ENCODE measurements around the gene SCYGR8. TPM values are rescaled to one million over a fixed set of nuclear protein-coding genes. Genes with fewer than 3 reads are reported as not detected.

The SCYGR8 gene
- total RNA-seq, 1 experiment from 2014 or later = not detected

GRCh38 chr2:227701556-227701955 is 44.1 kb upstream of the SCYGR8 start:
- no peaks in the 10 kb centered on the region for H3K4me1 ChIP-seq (ENCODE audit: control insufficient read depth, insufficient read depth, low read length)
- H3K9me3 ChIP-seq (ENCODE audit: control insufficient read depth, insufficient read depth, low read depth, low read length) = no peaks in the 10 kb centered on the region
- no peaks in the 10 kb centered on the region for H3K36me3 ChIP-seq (ENCODE audit: control insufficient read depth, insufficient read depth, low read length)
- DNase-seq (ENCODE audit: low read depth, low spot score) (no peak), ATAC-seq (no peak)
- intact Hi-C loops (cut with micrococcal nuclease; ENCODE audit: unreplicated experiment) (no loop called here), in situ Hi-C loops (cut with HindIII; ENCODE audit: low pct_unique_long_range_greater_than_20kb, low sequenced_read_pairs) (no loop called here)
- POLR2A ChIA-PET = no interaction called here
- no peak overlapping the region for H3K27ac ChIP-seq (ENCODE audit: low read length)
- no peaks in the 10 kb centered on the region for H3K27me3 ChIP-seq (ENCODE audit: control insufficient read depth, insufficient read depth, low read length)
- CTCF ChIA-PET = no interaction called here
- BruUV-seq (replicated peaks) = no TSS peak
- no peak for TF ChIP-seq TCF7L2 (IDR thresholded peaks at IDR 0.05; ENCODE audit: low read depth, low read length)
- H3K4me3 ChIP-seq (ENCODE audit: low read depth in 2 of 2, low read length in 2 of 2) = no peak overlapping the region

GRCh38 chr2:227703280-227703732 is 42.4 kb upstream of the SCYGR8 start:
- intact Hi-C loops (cut with micrococcal nuclease; ENCODE audit: unreplicated experiment) = no loop called here
- no peaks in the 10 kb centered on the region for H3K27me3 ChIP-seq (ENCODE audit: control insufficient read depth, insufficient read depth, low read length)
- H3K36me3 ChIP-seq (ENCODE audit: control insufficient read depth, insufficient read depth, low read length) = no peaks in the 10 kb centered on the region
- POLR2A ChIA-PET = no interaction called here
- in situ Hi-C loops (cut with HindIII; ENCODE audit: low pct_unique_long_range_greater_than_20kb, low sequenced_read_pairs) = no loop called here
- CTCF ChIA-PET = no interaction called here
- no peaks in the 10 kb centered on the region for H3K9me3 ChIP-seq (ENCODE audit: control insufficient read depth, insufficient read depth, low read depth, low read length)
- ATAC-seq (peak; percentile 21; the same call in 1 of the 2 replicates), DNase-seq (ENCODE audit: low read depth, low spot score) (no peak)
- TF ChIP-seq SIN3A (IDR thresholded peaks at IDR 0.05; ENCODE audit: borderline replicate concordance, insufficient read depth, low read depth, low read length) (no peak), CTCF (IDR thresholded peaks at IDR 0.05) (no peak), REST (IDR thresholded peaks at IDR 0.05; ENCODE audit: insufficient read depth in 1 of 2, low read depth in 2 of 2, low read length in 1 of 2) (no peak), POLR2AphosphoS5 (IDR thresholded peaks at IDR 0.05; ENCODE audit: low read depth, low read length) (no peak)
- no peak overlapping the region for H3K4me3 ChIP-seq (ENCODE audit: low read depth in 2 of 2, low read length in 2 of 2)
- H3K4me1 ChIP-seq (ENCODE audit: control insufficient read depth, insufficient read depth, low read length) = no peaks in the 10 kb centered on the region
- H3K27ac ChIP-seq (ENCODE audit: low read length) = no peak overlapping the region
- BruUV-seq (replicated peaks) = no TSS peak

- ChIA-PET POLR2A (no interaction called here), CTCF (no interaction called here)
- H3K27me3 ChIP-seq (ENCODE audit: control insufficient read depth, insufficient read depth, low read length) = no peaks in the 10 kb centered on the region
- H3K4me1 ChIP-seq (ENCODE audit: control insufficient read depth, insufficient read depth, low read length) = no peaks in the 10 kb centered on the region
- no peaks in the 10 kb centered on the region for H3K9me3 ChIP-seq (ENCODE audit: control insufficient read depth, insufficient read depth, low read depth, low read length)
- no peak overlapping the region for H3K4me3 ChIP-seq (ENCODE audit: low read depth in 2 of 2, low read length in 2 of 2)
- no peak for ATAC-seq
- no peaks in the 10 kb centered on the region for H3K36me3 ChIP-seq (ENCODE audit: control insufficient read depth, insufficient read depth, low read length)
- intact Hi-C loops (cut with micrococcal nuclease; ENCODE audit: unreplicated experiment) (no loop called here), in situ Hi-C loops (cut with HindIII; ENCODE audit: low pct_unique_long_range_greater_than_20kb, low sequenced_read_pairs) (no loop called here)
- no peak for DNase-seq (ENCODE audit: low read depth, low spot score)
- no peak overlapping the region for H3K27ac ChIP-seq (ENCODE audit: low read length)
- BruUV-seq (replicated peaks) = no TSS peak
- TF ChIP-seq TCF7L2 (IDR thresholded peaks at IDR 0.05; ENCODE audit: low read depth, low read length) = no peak
- no peak for TF ChIP-seq CTCF (IDR thresholded peaks at IDR 0.05)
- no peak for TF ChIP-seq SIN3A (IDR thresholded peaks at IDR 0.05; ENCODE audit: borderline replicate concordance, insufficient read depth, low read depth, low read length)
- no peak for TF ChIP-seq POLR2AphosphoS5 (IDR thresholded peaks at IDR 0.05; ENCODE audit: low read depth, low read length)
- TF ChIP-seq REST (IDR thresholded peaks at IDR 0.05; ENCODE audit: insufficient read depth in 1 of 2, low read depth in 2 of 2, low read length in 1 of 2) = no peak
Measured at GRCh38 chr2:227703961-227704360, 41.7 kb upstream of the SCYGR8 start.

All from Panc1 (cell line).